GM12892 (cell line): ENCODE data around the gene RALGAPA2.

Source experiments
- POLR2A ChIP-seq: IDR thresholded peaks from 2 replicates; pipeline ENCODE4 v1.6.1; 2011; ENCODE audit warnings: low read depth, low read length, control low read depth
- POLR2AphosphoS5 ChIP-seq: IDR thresholded peaks from 2 replicates; pipeline ENCODE4 v1.6.1; 2011; ENCODE audit warnings: low read depth, low read length, control low read depth

DNA sequence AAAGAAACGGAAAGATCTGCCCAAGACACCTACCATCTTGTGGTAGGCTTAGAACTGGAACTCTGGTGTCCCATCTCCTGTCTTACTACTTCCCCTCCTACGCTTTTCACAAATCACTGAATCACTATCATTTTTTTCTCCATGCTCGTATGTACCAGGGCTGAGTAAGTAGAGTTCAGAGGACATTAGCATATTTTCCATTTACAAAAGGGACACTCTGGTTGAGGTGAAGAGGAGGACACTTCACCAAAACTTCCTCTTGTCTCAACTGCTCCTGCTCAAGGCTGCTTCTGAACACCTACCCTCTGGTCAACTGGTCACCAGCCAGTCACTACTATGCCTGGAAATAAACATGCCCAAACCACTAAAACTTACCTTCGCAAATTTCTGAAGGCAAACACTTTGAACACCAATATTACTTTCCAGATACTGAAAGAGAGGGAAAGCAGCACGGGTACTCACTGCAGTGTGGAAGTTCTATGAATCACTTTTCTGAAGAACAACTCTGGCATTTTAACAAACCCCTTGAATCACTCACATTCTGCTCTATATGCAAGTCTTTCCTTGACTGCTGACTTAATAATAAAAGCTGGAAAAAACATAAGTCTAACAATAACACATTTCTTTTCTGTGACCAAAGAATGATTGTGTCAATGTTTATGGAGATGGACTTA is 221.2 kb downstream of the RALGAPA2 start:
- TF ChIP-seq POLR2AphosphoS5 (no peak), POLR2A (no peak)
